ENCODE data around the gene CACNA1H.
A peak's percentile ranks its signal among the peaks of the same experiment; 100 is the strongest.

Gene CACNA1H

DNA sequence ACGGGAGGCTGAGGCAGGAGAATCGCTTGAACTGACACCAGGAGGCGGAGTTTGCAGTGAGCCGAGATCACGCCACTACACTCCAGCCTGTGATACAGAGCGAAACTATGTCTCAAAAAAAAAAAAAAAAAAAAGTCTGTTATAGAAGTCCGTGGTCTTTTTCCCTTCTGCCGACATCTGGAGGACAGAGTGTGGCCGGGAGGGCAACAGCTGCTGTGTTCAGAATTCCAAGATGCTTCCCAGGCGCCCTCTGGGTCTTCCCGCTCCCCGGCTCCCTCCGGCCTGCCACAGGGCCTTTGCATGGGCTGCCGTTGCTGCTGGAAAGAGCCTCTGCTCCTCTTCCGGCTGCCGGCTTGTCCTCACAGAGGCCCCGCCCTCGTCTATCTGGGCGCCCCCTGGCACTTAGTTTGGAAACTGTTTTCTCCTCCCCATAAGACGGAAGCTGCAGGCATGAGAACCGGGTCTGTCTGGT, 2.4 kb upstream of the CACNA1H start:
- Histone ChIP-seq H3K27me3 (ENCODE audit: control insufficient read depth in 1 of 2, insufficient read depth in 1 of 2, low read length in 2 of 2) (peaks cover 57 to 74% of the 10 kb centered on the region in 2 experiments), H2BK12ac (ENCODE audit: low read length in 2 of 2) (no peak overlapping the region), H3K18ac (ENCODE audit: low read depth in 1 of 2, low read length in 2 of 2) (no peak overlapping the region), H2BK15ac (ENCODE audit: low read depth, poor library complexity, severe bottlenecking) (no peak overlapping the region), H3K23ac (ENCODE audit: low read length in 2 of 2) (no peak overlapping the region), H3K27ac (ENCODE audit: low read length, poor library complexity, severe bottlenecking) (no peak overlapping the region), H3K9me3 (ENCODE audit: control insufficient read depth, low read length) (peaks cover 3% of the 10 kb centered on the region), H2BK5ac (ENCODE audit: low read depth, low read length, poor library complexity, severe bottlenecking) (no peak overlapping the region), H2AFZ (ENCODE audit: low read depth, low read length) (no peak overlapping the region), H4K91ac (ENCODE audit: low read length) (no peak overlapping the region), H3K36me3 (ENCODE audit: control insufficient read depth in 1 of 2, insufficient read depth in 2 of 2, low read depth in 1 of 2, low read length in 2 of 2) (peaks cover 0 to 8% of the 10 kb centered on the region in 2 experiments), H4K8ac (ENCODE audit: low read length) (no peak overlapping the region), H3K4ac (ENCODE audit: low read depth in 1 of 2, low read length in 2 of 2) (no peak overlapping the region), H3K9ac (ENCODE audit: low read length) (no peak overlapping the region), H3K4me1 (ENCODE audit: control insufficient read depth, insufficient read depth, low read depth, low read length) (peaks cover 30% of the 10 kb centered on the region), H2AK5ac (ENCODE audit: low read length, severe bottlenecking) (no peak overlapping the region), H3K79me1 (replicated peaks; ENCODE audit: low read length, poor library complexity, severe bottlenecking) (no peaks in the 10 kb centered on the region), H3K4me2 (ENCODE audit: low read length, poor library complexity, severe bottlenecking) (no peak overlapping the region), H3K14ac (ENCODE audit: low read length in 2 of 2) (no peak overlapping the region), H3K4me3 (ENCODE audit: insufficient read depth in 1 of 2, low read depth in 1 of 2, low read length in 2 of 2) (no peak overlapping the region), H2BK120ac (ENCODE audit: low read depth, low read length) (no peak overlapping the region)
- peak; percentile 24 for DNase-seq
- WGBS = 74% methylated on average over 21 of the region's 21 CpGs

DNA sequence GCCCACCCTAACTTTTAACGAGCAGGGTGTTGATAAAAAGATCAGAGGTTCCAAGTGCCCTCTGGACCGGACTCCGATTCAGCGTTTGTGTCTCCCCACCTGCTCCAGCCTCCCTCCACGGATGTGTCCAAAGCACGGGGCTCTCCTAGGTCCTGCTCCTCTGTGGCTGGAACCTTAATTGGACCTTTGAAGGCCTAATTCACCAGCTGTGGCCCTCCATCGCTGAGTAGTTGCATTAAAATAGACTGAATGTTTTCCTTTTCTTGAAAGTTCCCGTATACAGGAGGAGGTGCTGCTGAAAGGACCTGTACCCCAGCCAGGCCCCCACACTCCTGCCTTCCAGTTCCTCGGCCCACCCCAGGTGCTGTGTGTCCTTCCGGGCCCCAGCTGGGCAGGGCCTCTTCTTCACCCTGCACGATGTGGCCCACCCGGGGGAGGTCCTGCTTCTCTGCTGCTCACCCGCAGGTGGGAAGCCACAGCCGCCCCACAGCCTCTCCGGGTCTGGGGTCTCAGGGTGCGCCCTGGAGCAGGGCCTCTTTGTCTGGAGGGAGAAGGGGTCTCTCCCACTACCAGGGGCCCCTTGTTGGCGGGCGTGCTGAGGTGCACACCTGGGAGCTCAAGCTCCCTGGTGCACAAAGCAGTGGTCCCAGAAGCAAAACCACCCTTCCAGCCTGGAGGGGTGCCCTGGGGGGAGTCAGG, 1.3 kb upstream of the CACNA1H start:
- no peak overlapping the region for H3K4me3 ChIP-seq (ENCODE audit: insufficient read depth in 1 of 2, low read depth in 1 of 2, low read length in 2 of 2)
- H3K27me3 ChIP-seq (ENCODE audit: control insufficient read depth in 1 of 2, insufficient read depth in 1 of 2, low read length in 2 of 2) = peaks cover 57 to 75% of the 10 kb centered on the region in 2 experiments
- no peak overlapping the region for H2BK5ac ChIP-seq (ENCODE audit: low read depth, low read length, poor library complexity, severe bottlenecking)
- H2BK120ac ChIP-seq (ENCODE audit: low read depth, low read length) = no peak overlapping the region
- no peak overlapping the region for H3K18ac ChIP-seq (ENCODE audit: low read depth in 1 of 2, low read length in 2 of 2)
- no peak for DNase-seq
- no peak overlapping the region for H3K23ac ChIP-seq (ENCODE audit: low read length in 2 of 2)
- H3K9ac ChIP-seq (ENCODE audit: low read length) = no peak overlapping the region
- H2AFZ ChIP-seq (ENCODE audit: low read depth, low read length) = no peak overlapping the region
- no peak overlapping the region for H2AK5ac ChIP-seq (ENCODE audit: low read length, severe bottlenecking)
- no peak overlapping the region for H3K4ac ChIP-seq (ENCODE audit: low read depth in 1 of 2, low read length in 2 of 2)
- WGBS = 86% methylated on average over 18 of the region's 18 CpGs
- no peak overlapping the region for H3K27ac ChIP-seq (ENCODE audit: low read length, poor library complexity, severe bottlenecking)
- H2BK15ac ChIP-seq (ENCODE audit: low read depth, poor library complexity, severe bottlenecking) = no peak overlapping the region
- no peak overlapping the region for H3K14ac ChIP-seq (ENCODE audit: low read length in 2 of 2)
- no peak overlapping the region for H4K8ac ChIP-seq (ENCODE audit: low read length)
- H3K36me3 ChIP-seq (ENCODE audit: control insufficient read depth in 1 of 2, insufficient read depth in 2 of 2, low read depth in 1 of 2, low read length in 2 of 2) = peaks cover 0 to 8% of the 10 kb centered on the region in 2 experiments
- no peak overlapping the region for H4K91ac ChIP-seq (ENCODE audit: low read length)
- H3K9me3 ChIP-seq (ENCODE audit: control insufficient read depth, low read length) = peaks cover 3% of the 10 kb centered on the region
- no peaks in the 10 kb centered on the region for H3K79me1 ChIP-seq (replicated peaks; ENCODE audit: low read length, poor library complexity, severe bottlenecking)
- H3K4me2 ChIP-seq (ENCODE audit: low read length, poor library complexity, severe bottlenecking) = no peak overlapping the region
- H2BK12ac ChIP-seq (ENCODE audit: low read length in 2 of 2) = no peak overlapping the region
- H3K4me1 ChIP-seq (ENCODE audit: control insufficient read depth, insufficient read depth, low read depth, low read length) = peaks cover 24% of the 10 kb centered on the region

DNA sequence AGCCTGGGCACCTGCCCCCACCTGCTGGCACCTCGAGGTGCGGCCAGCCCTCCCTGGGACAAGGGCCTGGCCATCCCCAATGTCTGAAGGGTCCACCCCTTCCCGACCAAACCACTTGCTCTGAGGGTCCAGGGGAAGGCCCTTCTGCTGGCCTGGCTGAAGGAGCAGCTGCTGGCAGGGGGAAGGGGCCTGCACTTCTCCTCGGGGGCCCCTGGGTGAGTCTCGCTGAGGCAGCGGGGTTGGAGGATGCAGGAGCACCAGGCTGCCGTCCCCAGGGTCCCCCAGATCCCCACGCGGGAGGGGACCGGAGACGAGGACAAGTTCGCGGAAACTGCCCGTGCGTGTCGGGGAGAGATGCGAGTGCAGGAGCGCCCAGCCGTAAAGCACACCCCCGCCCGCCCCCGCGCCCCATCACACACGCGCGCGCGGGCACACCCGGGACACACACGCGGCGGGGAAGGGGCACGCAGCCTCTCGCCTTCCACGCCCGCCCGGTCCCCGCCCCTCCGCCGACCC, 725 bp upstream of the CACNA1H start:
- H4K8ac ChIP-seq (ENCODE audit: low read length) = peak overlapping the region; percentile 42
- H3K79me1 ChIP-seq (replicated peaks; ENCODE audit: low read length, poor library complexity, severe bottlenecking) = no peaks in the 10 kb centered on the region
- H3K4me2 ChIP-seq (ENCODE audit: low read length, poor library complexity, severe bottlenecking) = peak overlapping the region; percentile 47
- DNase-seq = no peak
- no peak overlapping the region for H4K91ac ChIP-seq (ENCODE audit: low read length)
- peaks cover 0 to 8% of the 10 kb centered on the region in 2 experiments for H3K36me3 ChIP-seq (ENCODE audit: control insufficient read depth in 1 of 2, insufficient read depth in 2 of 2, low read depth in 1 of 2, low read length in 2 of 2)
- H2BK120ac ChIP-seq (ENCODE audit: low read depth, low read length) = no peak overlapping the region
- no peak overlapping the region for H3K27ac ChIP-seq (ENCODE audit: low read length, poor library complexity, severe bottlenecking)
- peaks cover 24% of the 10 kb centered on the region for H3K4me1 ChIP-seq (ENCODE audit: control insufficient read depth, insufficient read depth, low read depth, low read length)
- no peak overlapping the region for H3K14ac ChIP-seq (ENCODE audit: low read length in 2 of 2)
- no peak overlapping the region for H3K9ac ChIP-seq (ENCODE audit: low read length)
- peak overlapping the region in 1 of 2 experiments; percentile 67 for H3K18ac ChIP-seq (ENCODE audit: low read depth in 1 of 2, low read length in 2 of 2)
- H2AK5ac ChIP-seq (ENCODE audit: low read length, severe bottlenecking) = no peak overlapping the region
- H3K4ac ChIP-seq (ENCODE audit: low read depth in 1 of 2, low read length in 2 of 2) = no peak overlapping the region
- H2AFZ ChIP-seq (ENCODE audit: low read depth, low read length) = no peak overlapping the region
- no peak overlapping the region for H2BK12ac ChIP-seq (ENCODE audit: low read length in 2 of 2)
- H3K4me3 ChIP-seq (ENCODE audit: insufficient read depth in 1 of 2, low read depth in 1 of 2, low read length in 2 of 2) = peak overlapping the region in 1 of 2 experiments; percentile 37
- H2BK15ac ChIP-seq (ENCODE audit: low read depth, poor library complexity, severe bottlenecking) = no peak overlapping the region
- peak overlapping the region in 1 of 2 experiments; percentile 61 for H3K23ac ChIP-seq (ENCODE audit: low read length in 2 of 2)
- H2BK5ac ChIP-seq (ENCODE audit: low read depth, low read length, poor library complexity, severe bottlenecking) = no peak overlapping the region
- peaks cover 62 to 76% of the 10 kb centered on the region in 2 experiments for H3K27me3 ChIP-seq (ENCODE audit: control insufficient read depth in 1 of 2, insufficient read depth in 1 of 2, low read length in 2 of 2)
- H3K9me3 ChIP-seq (ENCODE audit: control insufficient read depth, low read length) = peaks cover under 1% of the 10 kb centered on the region
- WGBS = 16% methylated on average over 11 of the region's 40 CpGs

DNA sequence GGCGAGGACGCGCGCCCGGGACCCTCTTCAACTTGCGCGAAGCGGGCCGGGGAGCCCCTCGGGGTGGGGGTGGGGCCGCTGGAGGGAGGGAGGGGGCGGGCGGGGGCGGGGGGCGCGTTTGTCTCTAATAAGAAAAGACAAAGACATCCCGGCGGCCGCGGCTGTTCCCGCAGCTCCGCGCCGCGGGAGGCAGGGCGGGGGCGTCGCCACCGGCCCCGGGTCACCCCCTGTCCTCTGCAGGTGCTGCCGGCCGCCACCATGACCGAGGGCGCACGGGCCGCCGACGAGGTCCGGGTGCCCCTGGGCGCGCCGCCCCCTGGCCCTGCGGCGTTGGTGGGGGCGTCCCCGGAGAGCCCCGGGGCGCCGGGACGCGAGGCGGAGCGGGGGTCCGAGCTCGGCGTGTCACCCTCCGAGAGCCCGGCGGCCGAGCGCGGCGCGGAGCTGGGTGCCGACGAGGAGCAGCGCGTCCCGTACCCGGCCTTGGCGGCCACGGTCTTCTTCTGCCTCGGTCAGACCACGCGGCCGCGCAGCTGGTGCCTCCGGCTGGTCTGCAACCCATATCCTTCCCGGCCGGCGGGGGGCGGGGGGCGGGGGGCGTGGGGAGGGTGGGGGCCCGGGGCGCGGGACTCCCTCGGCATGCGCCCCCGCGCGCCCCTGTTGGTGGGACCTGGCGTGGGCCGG, 714 bp downstream of the CACNA1H start:
- no peak for DNase-seq

More for the DNA sequence above, 714 bp downstream of the CACNA1H start:
- no peak overlapping the region for H2BK5ac ChIP-seq (ENCODE audit: low read depth, low read length, poor library complexity, severe bottlenecking)
- H3K27ac ChIP-seq (ENCODE audit: low read length, poor library complexity, severe bottlenecking) = no peak overlapping the region
- H2BK15ac ChIP-seq (ENCODE audit: low read depth, poor library complexity, severe bottlenecking) = peak overlapping the region; percentile 89
- H2AFZ ChIP-seq (ENCODE audit: low read depth, low read length) = no peak overlapping the region
- peak overlapping the region; percentile 57 for H3K4me2 ChIP-seq (ENCODE audit: low read length, poor library complexity, severe bottlenecking)
- under 1% methylated on average over 26 of the region's 94 CpGs for WGBS
- H4K91ac ChIP-seq (ENCODE audit: low read length) = no peak overlapping the region
- no peaks in the 10 kb centered on the region for H3K79me1 ChIP-seq (replicated peaks; ENCODE audit: low read length, poor library complexity, severe bottlenecking)
- no peak overlapping the region for H4K8ac ChIP-seq (ENCODE audit: low read length)
- no peak overlapping the region for H3K4ac ChIP-seq (ENCODE audit: low read depth in 1 of 2, low read length in 2 of 2)
- peaks cover 24% of the 10 kb centered on the region for H3K4me1 ChIP-seq (ENCODE audit: control insufficient read depth, insufficient read depth, low read depth, low read length)
- no peak overlapping the region for H3K14ac ChIP-seq (ENCODE audit: low read length in 2 of 2)
- H3K23ac ChIP-seq (ENCODE audit: low read length in 2 of 2) = no peak overlapping the region
- no peak overlapping the region for H3K9ac ChIP-seq (ENCODE audit: low read length)
- H3K36me3 ChIP-seq (ENCODE audit: control insufficient read depth in 1 of 2, insufficient read depth in 2 of 2, low read depth in 1 of 2, low read length in 2 of 2) = peaks cover 0 to 15% of the 10 kb centered on the region in 2 experiments
- H3K4me3 ChIP-seq (ENCODE audit: insufficient read depth in 1 of 2, low read depth in 1 of 2, low read length in 2 of 2) = peak overlapping the region in 1 of 2 experiments; percentile 52
- peaks cover 71 to 81% of the 10 kb centered on the region in 2 experiments for H3K27me3 ChIP-seq (ENCODE audit: control insufficient read depth in 1 of 2, insufficient read depth in 1 of 2, low read length in 2 of 2)
- H3K9me3 ChIP-seq (ENCODE audit: control insufficient read depth, low read length) = no peaks in the 10 kb centered on the region
- peak overlapping the region in 1 of 2 experiments; percentile 48 for H3K18ac ChIP-seq (ENCODE audit: low read depth in 1 of 2, low read length in 2 of 2)
- no peak overlapping the region for H2BK120ac ChIP-seq (ENCODE audit: low read depth, low read length)
- H2AK5ac ChIP-seq (ENCODE audit: low read length, severe bottlenecking) = no peak overlapping the region
- no peak overlapping the region for H2BK12ac ChIP-seq (ENCODE audit: low read length in 2 of 2)
